GM23338 (cell line): ENCODE measurements around the gene MINDY4. TPM values are rescaled to one million over a fixed set of nuclear protein-coding genes. Genes with fewer than 3 reads are reported as not detected.

Source experiments
- ATAC-seq: fragments of 200-7000 bp; cut with Tn5 transposase; 3 replicates; pipeline ENCODE4 v1.9.1; 2020
- DNase-seq: peaks from one replicate; pipeline ENCODE4 v3.0.0-alpha.2; 2015; ENCODE audit warnings: low spot score
- H2AFZ ChIP-seq: fragments of 200-600 bp; sonication (generic); 2 replicates; pipeline ENCODE4 v1.8.0; 2016; ENCODE audit warnings: antibody characterized with exemption, mild to moderate bottlenecking, moderate library complexity
- H3F3A ChIP-seq: fragments of 200-600 bp; sonication (generic); replicated peaks from 2 replicates; pipeline ENCODE4 v1.8.0; 2017; ENCODE audit warnings: antibody characterized with exemption, mixed run types, low read depth
- H3K27ac ChIP-seq: fragments of 200-600 bp; sonication (generic); 2 replicates; pipeline ENCODE4 v1.6.1; 2016; ENCODE audit warnings: low read depth
- H3K27me3 ChIP-seq: fragments of 200-600 bp; sonication (generic); 2 replicates; pipeline ENCODE4 v1.8.0; 2016; ENCODE audit warnings: mild to moderate bottlenecking, mixed run types, moderate library complexity; ENCODE audit not compliant: insufficient read depth
- H3K36me3 ChIP-seq: fragments of 200-600 bp; sonication (generic); 2 replicates; pipeline ENCODE4 v1.8.0; 2016; ENCODE audit warnings: mild to moderate bottlenecking; ENCODE audit not compliant: insufficient read depth
- H3K4me1 ChIP-seq: fragments of 200-600 bp; sonication (generic); 2 replicates; pipeline ENCODE4 v1.8.0; 2016; ENCODE audit warnings: mild to moderate bottlenecking, moderate library complexity; ENCODE audit not compliant: insufficient read depth
- H3K4me2 ChIP-seq: fragments of 200-600 bp; sonication (generic); 2 replicates; pipeline ENCODE4 v1.7.1; 2017; ENCODE audit warnings: mixed run types
- H3K4me3 ChIP-seq: fragments of 200-600 bp; sonication (generic); 2 replicates; pipeline ENCODE4 v1.6.1; 2016; ENCODE audit warnings: mixed run types
- H3K79me2 ChIP-seq: fragments of 200-600 bp; sonication (generic); replicated peaks from 2 replicates; pipeline ENCODE4 v1.8.0; 2017; ENCODE audit warnings: mild to moderate bottlenecking; ENCODE audit not compliant: insufficient read depth
- H3K9me2 ChIP-seq: fragments of 200-600 bp; sonication (generic); 2 replicates; pipeline ENCODE4 v1.8.0; 2017; ENCODE audit not compliant: insufficient read depth
- H4K20me1 ChIP-seq: fragments of 200-600 bp; sonication (generic); replicated peaks from 2 replicates; pipeline ENCODE4 v1.8.0; 2017; ENCODE audit warnings: mild to moderate bottlenecking; ENCODE audit not compliant: insufficient read depth
- H3K27ac Mint-ChIP-seq: 2 replicates; pipeline ENCODE4 v1.8.0; 2020; ENCODE audit warnings: inconsistent platforms, mild to moderate bottlenecking, moderate library complexity, mixed read lengths
- H3K27me3 Mint-ChIP-seq: 3 replicates; pipeline ENCODE4 v1.8.0; 2022; ENCODE audit warnings: low read depth, mild to moderate bottlenecking, moderate library complexity, mixed read lengths, inconsistent platforms; ENCODE audit not compliant: insufficient read depth, poor library complexity
- H3K36me3 Mint-ChIP-seq: 3 replicates; pipeline ENCODE4 v1.8.0; 2021; ENCODE audit warnings: low read depth, mild to moderate bottlenecking, inconsistent platforms, moderate library complexity, mixed read lengths
- H3K4me1 Mint-ChIP-seq: 3 replicates; pipeline ENCODE4 v1.8.0; 2020; ENCODE audit warnings: mild to moderate bottlenecking, inconsistent platforms, mixed read lengths
- H3K4me3 Mint-ChIP-seq: 3 replicates; pipeline ENCODE4 v1.8.0; 2021; ENCODE audit warnings: moderate library complexity, mild to moderate bottlenecking, inconsistent platforms, mixed read lengths
- H3K9me3 Mint-ChIP-seq: 3 replicates; pipeline ENCODE4 v1.8.0; 2020; ENCODE audit warnings: moderate library complexity, mild to moderate bottlenecking, inconsistent platforms, mixed read lengths
- CREB1 ChIP-seq: fragments of 250-450 bp; sonication (Bioruptor Pico); IDR thresholded peaks from 2 replicates; pipeline ENCODE4 v1.5.0; 2020; ENCODE audit warnings: low read depth, mild to moderate bottlenecking, moderate library complexity
- CTCF ChIP-seq, 2 experiments: fragments of 200-600 bp in 1 of 2; sonication (generic) in 1 of 2; conservative IDR thresholded peaks; 2 replicates each; pipeline versions ENCODE4 v1.5.1 to v1.6.1; 2016 to 2017; ENCODE audit warnings: antibody characterized with exemption in 2 of 2, low read depth in 2 of 2, mild to moderate bottlenecking in 2 of 2, moderate library complexity in 1 of 2
- JUNB ChIP-seq: IDR thresholded peaks from one replicate; pipeline ENCODE4 v1.6.1; 2016; ENCODE audit warnings: antibody characterized with exemption; ENCODE audit not compliant: unreplicated experiment
- POLR2AphosphoS5 ChIP-seq: IDR thresholded peaks from 2 replicates; pipeline ENCODE4 v1.6.1; 2016; ENCODE audit warnings: antibody characterized with exemption, low read depth
- ZNF331 ChIP-seq: fragments of 250-450 bp; sonication (Bioruptor Pico); IDR thresholded peaks from 2 replicates; pipeline ENCODE4 v1.5.0; 2020; ENCODE audit warnings: low read depth, mild to moderate bottlenecking, moderate library complexity
- polyA plus RNA-seq: library from polyadenylated mRNA; unstranded; fragments of >200 nt; fragmentation: Nextera tagmentation; extraction: Ambion mirVana; gene quantifications from 2 replicates; pipeline ENCODE4 v1.2.1, GENCODE V29; 2016
- total RNA-seq: library from RNA; depleted of rRNA; stranded (reverse); fragments of >200 nt; shearing (Covaris generic); gene quantifications from 2 replicates; pipeline ENCODE4 v1.2.3, GENCODE V29; 2014
- TF ChIP-seq, protein P1 (sequence below): IDR thresholded peaks from 2 replicates; pipeline ENCODE4 v1.6.1; 2016; ENCODE audit warnings: antibody characterized with exemption
- TF ChIP-seq, protein P2 (sequence below): fragments of 250-450 bp; sonication (Bioruptor Pico); IDR thresholded peaks from 2 replicates; pipeline ENCODE4 v1.5.0; 2020; ENCODE audit warnings: mild to moderate bottlenecking, moderate library complexity

MINDY4 gene
- total and polyA plus RNA-seq, 2 experiments from 2014 or later = 1.7 to 4.4 TPM

GRCh38 chr7:30869794-30870611, 98.8 kb downstream of the MINDY4 start:
- Histone ChIP-seq H3K27me3 (no peaks in the 10 kb centered on the region), H2AFZ (no peak overlapping the region), H3K4me1 (no peaks in the 10 kb centered on the region), H3K4me3 (no peak overlapping the region), H3K79me2 (no peaks in the 10 kb centered on the region), H4K20me1 (no peaks in the 10 kb centered on the region), H3F3A (no peaks in the 10 kb centered on the region), H3K36me3 (no peaks in the 10 kb centered on the region), H3K4me2 (no peak overlapping the region), H3K9me2 (no peaks in the 10 kb centered on the region), H3K27ac (no peak overlapping the region)
- ATAC-seq (no peak), DNase-seq (no peak)
- Mint-ChIP-seq H3K4me1 (no peaks in the 10 kb centered on the region), H3K27ac (no peak overlapping the region), H3K36me3 (peaks cover 2% of the 10 kb centered on the region; the same call in 1 of the 3 replicates), H3K27me3 (peaks cover 3% of the 10 kb centered on the region), H3K9me3 (no peaks in the 10 kb centered on the region; the same call in 2 of the 3 replicates), H3K4me3 (no peak overlapping the region)
- TF ChIP-seq, protein P1, sequence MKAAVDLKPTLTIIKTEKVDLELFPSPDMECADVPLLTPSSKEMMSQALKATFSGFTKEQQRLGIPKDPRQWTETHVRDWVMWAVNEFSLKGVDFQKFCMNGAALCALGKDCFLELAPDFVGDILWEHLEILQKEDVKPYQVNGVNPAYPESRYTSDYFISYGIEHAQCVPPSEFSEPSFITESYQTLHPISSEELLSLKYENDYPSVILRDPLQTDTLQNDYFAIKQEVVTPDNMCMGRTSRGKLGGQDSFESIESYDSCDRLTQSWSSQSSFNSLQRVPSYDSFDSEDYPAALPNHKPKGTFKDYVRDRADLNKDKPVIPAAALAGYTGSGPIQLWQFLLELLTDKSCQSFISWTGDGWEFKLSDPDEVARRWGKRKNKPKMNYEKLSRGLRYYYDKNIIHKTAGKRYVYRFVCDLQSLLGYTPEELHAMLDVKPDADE = no peak
- TF ChIP-seq ZNF331 (CRISPR knock-in tag) (no peak), CTCF (conservative IDR thresholded peaks at IDR 0.05; ENCODE audit: low read depth in 2 of 2) (no peak), JUNB (no peak), POLR2AphosphoS5 (no peak), CREB1 (CRISPR knock-in tag) (no peak)
- TF ChIP-seq, protein P2, sequence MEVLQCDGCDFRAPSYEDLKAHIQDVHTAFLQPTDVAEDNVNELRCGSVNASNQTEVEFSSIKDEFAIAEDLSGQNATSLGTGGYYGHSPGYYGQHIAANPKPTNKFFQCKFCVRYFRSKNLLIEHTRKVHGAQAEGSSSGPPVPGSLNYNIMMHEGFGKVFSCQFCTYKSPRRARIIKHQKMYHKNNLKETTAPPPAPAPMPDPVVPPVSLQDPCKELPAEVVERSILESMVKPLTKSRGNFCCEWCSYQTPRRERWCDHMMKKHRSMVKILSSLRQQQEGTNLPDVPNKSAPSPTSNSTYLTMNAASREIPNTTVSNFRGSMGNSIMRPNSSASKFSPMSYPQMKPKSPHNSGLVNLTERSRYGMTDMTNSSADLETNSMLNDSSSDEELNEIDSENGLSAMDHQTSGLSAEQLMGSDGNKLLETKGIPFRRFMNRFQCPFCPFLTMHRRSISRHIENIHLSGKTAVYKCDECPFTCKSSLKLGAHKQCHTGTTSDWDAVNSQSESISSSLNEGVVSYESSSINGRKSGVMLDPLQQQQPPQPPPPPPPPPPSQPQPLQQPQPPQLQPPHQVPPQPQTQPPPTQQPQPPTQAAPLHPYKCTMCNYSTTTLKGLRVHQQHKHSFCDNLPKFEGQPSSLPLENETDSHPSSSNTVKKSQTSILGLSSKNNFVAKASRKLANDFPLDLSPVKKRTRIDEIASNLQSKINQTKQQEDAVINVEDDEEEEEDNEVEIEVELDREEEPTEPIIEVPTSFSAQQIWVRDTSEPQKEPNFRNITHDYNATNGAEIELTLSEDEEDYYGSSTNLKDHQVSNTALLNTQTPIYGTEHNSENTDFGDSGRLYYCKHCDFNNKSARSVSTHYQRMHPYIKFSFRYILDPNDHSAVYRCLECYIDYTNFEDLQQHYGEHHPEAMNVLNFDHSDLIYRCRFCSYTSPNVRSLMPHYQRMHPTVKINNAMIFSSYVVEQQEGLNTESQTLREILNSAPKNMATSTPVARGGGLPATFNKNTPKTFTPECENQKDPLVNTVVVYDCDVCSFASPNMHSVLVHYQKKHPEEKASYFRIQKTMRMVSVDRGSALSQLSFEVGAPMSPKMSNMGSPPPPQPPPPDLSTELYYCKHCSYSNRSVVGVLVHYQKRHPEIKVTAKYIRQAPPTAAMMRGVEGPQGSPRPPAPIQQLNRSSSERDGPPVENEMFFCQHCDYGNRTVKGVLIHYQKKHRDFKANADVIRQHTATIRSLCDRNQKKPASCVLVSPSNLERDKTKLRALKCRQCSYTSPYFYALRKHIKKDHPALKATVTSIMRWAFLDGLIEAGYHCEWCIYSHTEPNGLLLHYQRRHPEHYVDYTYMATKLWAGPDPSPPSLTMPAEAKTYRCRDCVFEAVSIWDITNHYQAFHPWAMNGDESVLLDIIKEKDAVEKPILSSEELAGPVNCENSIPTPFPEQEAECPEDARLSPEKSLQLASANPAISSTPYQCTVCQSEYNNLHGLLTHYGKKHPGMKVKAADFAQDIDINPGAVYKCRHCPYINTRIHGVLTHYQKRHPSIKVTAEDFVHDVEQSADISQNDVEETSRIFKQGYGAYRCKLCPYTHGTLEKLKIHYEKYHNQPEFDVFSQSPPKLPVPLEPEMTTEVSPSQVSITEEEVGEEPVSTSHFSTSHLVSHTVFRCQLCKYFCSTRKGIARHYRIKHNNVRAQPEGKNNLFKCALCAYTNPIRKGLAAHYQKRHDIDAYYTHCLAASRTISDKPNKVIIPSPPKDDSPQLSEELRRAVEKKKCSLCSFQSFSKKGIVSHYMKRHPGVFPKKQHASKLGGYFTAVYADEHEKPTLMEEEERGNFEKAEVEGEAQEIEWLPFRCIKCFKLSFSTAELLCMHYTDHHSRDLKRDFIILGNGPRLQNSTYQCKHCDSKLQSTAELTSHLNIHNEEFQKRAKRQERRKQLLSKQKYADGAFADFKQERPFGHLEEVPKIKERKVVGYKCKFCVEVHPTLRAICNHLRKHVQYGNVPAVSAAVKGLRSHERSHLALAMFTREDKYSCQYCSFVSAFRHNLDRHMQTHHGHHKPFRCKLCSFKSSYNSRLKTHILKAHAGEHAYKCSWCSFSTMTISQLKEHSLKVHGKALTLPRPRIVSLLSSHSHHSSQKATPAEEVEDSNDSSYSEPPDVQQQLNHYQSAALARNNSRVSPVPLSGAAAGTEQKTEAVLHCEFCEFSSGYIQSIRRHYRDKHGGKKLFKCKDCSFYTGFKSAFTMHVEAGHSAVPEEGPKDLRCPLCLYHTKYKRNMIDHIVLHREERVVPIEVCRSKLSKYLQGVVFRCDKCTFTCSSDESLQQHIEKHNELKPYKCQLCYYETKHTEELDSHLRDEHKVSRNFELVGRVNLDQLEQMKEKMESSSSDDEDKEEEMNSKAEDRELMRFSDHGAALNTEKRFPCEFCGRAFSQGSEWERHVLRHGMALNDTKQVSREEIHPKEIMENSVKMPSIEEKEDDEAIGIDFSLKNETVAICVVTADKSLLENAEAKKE = no peak
